H1 (cell line): Measurements from ENCODE around the gene UBXN11. TPM values are rescaled to one million over a fixed set of nuclear protein-coding genes. Genes with fewer than 3 reads are reported as not detected.

ENCODE experiments used
- CTCF ChIA-PET: fragments of 300-600 bp; sonication (Branson Sonifier 250); formaldehyde crosslinking; loops from one replicate; lab custom pipeline; 2021; ENCODE audit not compliant: partially characterized antibody; lab: Charles Lee
- POLR2A ChIA-PET: fragments of 300-600 bp; sonication (Branson Sonifier 250); formaldehyde crosslinking; loops from one replicate; lab custom pipeline; 2021; ENCODE audit warnings: inconsistent platforms; ENCODE audit not compliant: partially characterized antibody; lab: Charles Lee
- DNase-seq, 2 experiments: peaks; one replicate each; pipeline versions ENCODE4 v3.0.0 to v3.0.0-alpha.2; 2010 to 2022; ENCODE audit warnings: low spot score in 2 of 2, low read depth in 1 of 2, mixed read lengths in 1 of 2
- FAIRE-seq: peaks from 2 replicates; lab custom pipeline; 2011; peaks lifted over from hg19 to GRCh38; lab: Jason Lieb, UNC
- H2AFZ ChIP-seq: 2 replicates; pipeline ENCODE4 v1.8.1; 2012; ENCODE audit warnings: low read length, inconsistent platforms
- H2AK5ac ChIP-seq: 2 replicates; pipeline ENCODE4 v1.6.1; 2013; ENCODE audit warnings: low read depth, low read length
- H2BK120ac ChIP-seq: replicated peaks from 2 replicates; pipeline ENCODE3; 2013; ENCODE audit warnings: low read depth, low read length, inconsistent platforms
- H2BK12ac ChIP-seq: 2 replicates; pipeline ENCODE4 v1.6.1; 2013; ENCODE audit warnings: low read depth, low read length
- H2BK15ac ChIP-seq: 2 replicates; pipeline ENCODE4 v1.6.1; 2013; ENCODE audit warnings: low read length
- H2BK20ac ChIP-seq: 2 replicates; pipeline ENCODE4 v1.6.1; 2013; ENCODE audit warnings: low read length
- H2BK5ac ChIP-seq: 2 replicates; pipeline ENCODE4 v1.6.1; 2013; ENCODE audit warnings: low read depth, low read length
- H3K14ac ChIP-seq: 2 replicates; pipeline ENCODE4 v1.6.1; 2013; ENCODE audit warnings: inconsistent platforms; ENCODE audit not compliant: insufficient read length
- H3K18ac ChIP-seq: 2 replicates; pipeline ENCODE4 v1.6.1; 2013; ENCODE audit warnings: low read length; ENCODE audit errors: extremely low read depth
- H3K23ac ChIP-seq: 2 replicates; pipeline ENCODE4 v1.6.1; 2013; ENCODE audit warnings: inconsistent platforms; ENCODE audit not compliant: insufficient read length
- H3K23me2 ChIP-seq: 2 replicates; pipeline ENCODE4 v1.6.1; 2013; ENCODE audit warnings: low read depth, low read length
- H3K27ac ChIP-seq: 2 replicates; pipeline ENCODE4 v1.6.1; 2011; ENCODE audit warnings: low read depth, low read length, inconsistent platforms
- H3K27me3 ChIP-seq, 4 experiments: replicated peaks in 1 of 4; 1 replicate in 1 of 4; 2 replicates in 3 of 4; pipeline versions ENCODE4 v1.6.1 to v1.8.1; 2011 to 2013; ENCODE audit warnings: low read length in 3 of 4, mild to moderate bottlenecking in 3 of 4, inconsistent platforms in 2 of 4, mixed read lengths in 2 of 4, moderate library complexity in 1 of 4; ENCODE audit not compliant: control insufficient read depth in 3 of 4, insufficient read depth in 3 of 4; ENCODE audit errors: extremely low read depth in 1 of 4
- H3K36me3 ChIP-seq, 4 experiments: 2 replicates each; pipeline versions ENCODE4 v1.6.1 to v1.8.1; 2011 to 2013; ENCODE audit warnings: mild to moderate bottlenecking in 4 of 4, low read length in 3 of 4, moderate library complexity in 2 of 4, control low read depth in 1 of 4, inconsistent platforms in 1 of 4; ENCODE audit not compliant: insufficient read depth in 4 of 4, control insufficient read depth in 2 of 4
- H3K4ac ChIP-seq: replicated peaks from 2 replicates; pipeline ENCODE3; 2013; ENCODE audit warnings: low read length, low read depth, mixed read lengths, inconsistent platforms; ENCODE audit not compliant: insufficient read length
- H3K4me1 ChIP-seq, 4 experiments: replicated peaks in 1 of 4; 1 replicate in 1 of 4; 2 replicates in 3 of 4; pipeline versions ENCODE4 v1.6.1 to v1.8.1; 2011 to 2013; ENCODE audit warnings: low read length in 3 of 4, inconsistent platforms in 2 of 4, mixed read lengths in 1 of 4; ENCODE audit not compliant: insufficient read depth in 4 of 4, control insufficient read depth in 3 of 4
- H3K4me2 ChIP-seq, 2 experiments: 2 replicates each; pipeline versions ENCODE4 v1.6.1 to v1.8.1; 2011 to 2013; ENCODE audit warnings: low read depth in 2 of 2, low read length in 2 of 2, control low read depth in 1 of 2, inconsistent platforms in 1 of 2, mild to moderate bottlenecking in 1 of 2; ENCODE audit not compliant: insufficient read depth in 1 of 2
- H3K4me3 ChIP-seq, 4 experiments: fragments of 200-600, 300-600 bp in 1 of 4; sonication (generic), shearing (Covaris generic), sonication (Bioruptor Twin) in 1 of 4; 2 replicates each; pipeline versions ENCODE4 v1.5.1 to v1.8.1; 2011 to 2016; ENCODE audit warnings: low read length in 4 of 4, low read depth in 3 of 4, control low read depth in 2 of 4, inconsistent platforms in 2 of 4, mild to moderate bottlenecking in 2 of 4, mixed read lengths in 1 of 4, moderate library complexity in 1 of 4; ENCODE audit not compliant: insufficient read depth in 2 of 4; ENCODE audit errors: extremely low read depth in 1 of 4
- H3K56ac ChIP-seq: replicated peaks from 2 replicates; pipeline ENCODE3; 2013; ENCODE audit warnings: low read depth, mild to moderate bottlenecking, mixed read lengths, low read length, inconsistent platforms; ENCODE audit not compliant: insufficient read length
- H3K79me1 ChIP-seq: 2 replicates; pipeline ENCODE4 v1.6.1; 2013; ENCODE audit warnings: low read depth, low read length, control low read depth
- H3K79me2 ChIP-seq, 2 experiments: 2 replicates each; pipeline versions ENCODE4 v1.6.1 to v1.8.1; 2012 to 2013; ENCODE audit warnings: low read length in 2 of 2, mild to moderate bottlenecking in 2 of 2, inconsistent platforms in 1 of 2; ENCODE audit not compliant: insufficient read depth in 2 of 2, control insufficient read depth in 1 of 2
- H3K9ac ChIP-seq, 4 experiments: replicated peaks in 1 of 4; 1 replicate in 1 of 4; 2 replicates in 3 of 4; pipeline versions ENCODE4 v1.6.1 to v1.8.1; 2011 to 2013; ENCODE audit warnings: low read depth in 3 of 4, low read length in 3 of 4, control low read depth in 2 of 4, mild to moderate bottlenecking in 2 of 4, moderate library complexity in 2 of 4, inconsistent platforms in 1 of 4; ENCODE audit errors: extremely low read depth in 1 of 4
- H3K9me3 ChIP-seq, 2 experiments: 2 replicates each; pipeline versions ENCODE4 v1.6.1 to v1.8.1; 2012 to 2013; ENCODE audit warnings: mild to moderate bottlenecking in 2 of 2, moderate library complexity in 2 of 2, control low read depth in 1 of 2, inconsistent platforms in 1 of 2, low read depth in 1 of 2, low read length in 1 of 2, mixed read lengths in 1 of 2; ENCODE audit not compliant: insufficient read depth in 2 of 2
- H4K20me1 ChIP-seq, 2 experiments: replicated peaks in 1 of 2; 2 replicates each; pipeline versions ENCODE3 to v1.8.1; 2011 to 2013; ENCODE audit warnings: inconsistent platforms in 2 of 2, low read length in 2 of 2, mild to moderate bottlenecking in 1 of 2; ENCODE audit not compliant: insufficient read depth in 2 of 2, control insufficient read depth in 1 of 2
- H4K5ac ChIP-seq: 2 replicates; pipeline ENCODE4 v1.6.1; 2013; ENCODE audit warnings: low read length, low read depth, mixed read lengths, inconsistent platforms; ENCODE audit not compliant: insufficient read length
- H4K8ac ChIP-seq: 2 replicates; pipeline ENCODE4 v1.8.0; 2013; ENCODE audit warnings: mild to moderate bottlenecking, moderate library complexity, low read length, inconsistent platforms; ENCODE audit not compliant: insufficient read depth; ENCODE audit errors: extremely low read depth
- H4K91ac ChIP-seq: replicated peaks from 2 replicates; pipeline ENCODE3; 2013; ENCODE audit warnings: low read length, mixed read lengths, inconsistent platforms; ENCODE audit not compliant: insufficient read length
- EP300 ChIP-seq, 2 experiments: IDR thresholded peaks; 1 replicate in 1 of 2; 2 replicates in 1 of 2; pipeline ENCODE4 v1.6.1; 2011 to 2012; ENCODE audit warnings: low read depth in 2 of 2, low read length in 2 of 2, mild to moderate bottlenecking in 2 of 2, borderline replicate concordance in 1 of 2, inconsistent platforms in 1 of 2, moderate library complexity in 1 of 2
- POU5F1 ChIP-seq: IDR thresholded peaks from 2 replicates; pipeline ENCODE4 v1.6.1; 2011; ENCODE audit warnings: low read depth, mild to moderate bottlenecking, low read length, moderate library complexity
- WGBS, 2 experiments: shearing (Covaris generic) in 1 of 2; methylation state at CpG; one replicate each; pipeline versions ENCODE4 v1.1.6 to v1.1.7; 2013 to 2015; ENCODE audit warnings: low lambda C conversion rate in 2 of 2, mixed read lengths in 2 of 2, inconsistent platforms in 1 of 2, low coverage in 1 of 2, missing lambda C conversion rate in 1 of 2; ENCODE audit not compliant: insufficient replicate concordance in 2 of 2, insufficient coverage in 1 of 2, insufficient read length in 1 of 2; ENCODE audit errors: extremely low coverage in 1 of 2, missing lambda C conversion rate in 1 of 2; 5-methylcytosine and 5-hydroxymethylcytosine counted together
- polyA plus RNA-seq, 7 experiments: library from polyadenylated mRNA; depleted of rRNA in 3 of 7; stranded (reverse) in 5 of 7; unstranded in 2 of 7; fragments of >200 nt in 5 of 7; fragments of 200-250 nt in 2 of 7; gene quantifications; 1 replicate in 5 of 7; 2 replicates in 1 of 7; 4 replicates in 1 of 7; pipeline versions ENCODE4 v1.2.1 to v1.2.3, GENCODE V29; 2011 to 2013; ENCODE audit warnings: missing spikeins in 2 of 7, mixed read lengths in 2 of 7
- total RNA-seq: library from RNA; stranded (reverse); fragmentation: NEBNext Ultra II Directional; extraction: Animal tissue kit (Norgen Biotek cat#: 25700); gene quantifications from 2 replicates; pipeline ENCODE4 v1.2.1, GENCODE V29; 2021
- TF ChIP-seq, protein P1 (sequence below): IDR thresholded peaks from 2 replicates; pipeline ENCODE4 v1.6.1; 2011; ENCODE audit warnings: low read length, improper control_type of control experiment
- TF ChIP-seq, protein P2 (sequence below): IDR thresholded peaks from 2 replicates; pipeline ENCODE4 v1.6.1; 2012; ENCODE audit warnings: low read length, inconsistent platforms

Gene UBXN11
- total and polyA plus RNA-seq, 2 of the 8 experiments (the other 6 are each of a cell fraction or from before 2014, with no cell fraction given) = 6.3 to 10.4 TPM

DNA sequence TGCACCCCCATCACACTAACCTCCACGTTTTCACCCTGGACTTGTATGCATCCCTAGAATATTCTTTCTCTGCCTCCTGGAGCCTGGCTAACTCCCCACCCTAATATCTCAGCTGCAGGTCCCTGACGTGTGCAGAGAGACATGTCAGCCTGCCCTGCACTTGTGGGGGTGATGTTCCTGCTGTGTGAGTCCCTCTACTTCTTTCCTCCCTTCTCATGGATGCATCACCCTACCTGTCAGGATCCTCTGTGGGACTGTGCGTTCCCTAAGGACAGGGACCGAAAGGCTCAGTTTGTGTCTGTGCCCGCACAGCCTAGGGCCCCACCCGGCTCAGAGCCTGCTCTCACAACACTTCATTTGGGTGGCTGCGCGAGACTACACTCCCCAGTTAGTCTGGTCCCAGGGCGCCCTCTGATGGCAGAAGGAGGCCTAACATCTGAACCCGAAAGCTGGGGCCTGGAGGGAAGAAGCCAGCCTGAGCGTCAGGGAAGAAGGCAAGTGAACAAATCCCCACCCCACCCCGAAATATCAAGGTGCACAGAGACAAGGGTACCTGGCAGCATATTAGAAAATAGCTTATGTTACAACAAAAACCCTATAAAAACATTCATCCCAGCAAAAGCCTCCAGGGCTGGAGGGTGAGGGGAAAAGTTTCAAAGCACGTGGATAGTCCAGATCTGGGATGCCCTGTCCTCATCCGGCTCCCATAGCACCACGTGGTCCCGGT, 15.0 kb upstream of the UBXN11 start:
- no peak overlapping the region for H2AFZ ChIP-seq
- H3K9me3 ChIP-seq = no peaks in the 10 kb centered on the region
- H3K9ac ChIP-seq = no peak overlapping the region
- H2BK12ac ChIP-seq = no peak overlapping the region
- no peak overlapping the region for H3K18ac ChIP-seq
- no peak overlapping the region for H2BK5ac ChIP-seq
- H2AK5ac ChIP-seq = no peak overlapping the region
- no peak overlapping the region for H2BK15ac ChIP-seq
- no peak overlapping the region for H2BK20ac ChIP-seq
- H3K14ac ChIP-seq = no peak overlapping the region
- H3K4me3 ChIP-seq = no peak overlapping the region
- ChIA-PET POLR2A (interaction anchor here (0.6 to 5.0 kb wide), 12 partner anchors 9 to 149 kb away, joined by 3 to 27 read pairs (median 3); partner anchors contain the start of gene SH3BGRL3), CTCF (interaction anchor here (0.6 to 57.0 kb wide), 31 partner anchors 9 to 219 kb away, joined by 3 to 1530 read pairs (median 5); partner anchors contain the start of genes CRYBG2, SH3BGRL3 and UBXN11)
- no peaks in the 10 kb centered on the region for H3K79me2 ChIP-seq
- no peak overlapping the region for H3K27ac ChIP-seq
- FAIRE-seq (peak; percentile 92), DNase-seq (peak; percentile 64 to 100)
- H4K8ac ChIP-seq = no peak overlapping the region
- no peak overlapping the region for H2BK120ac ChIP-seq
- H3K79me1 ChIP-seq = no peaks in the 10 kb centered on the region
- H3K4ac ChIP-seq = no peak overlapping the region
- H3K36me3 ChIP-seq = peaks cover 7 to 22% (median 18%) of the 10 kb centered on the region in 4 experiments; a peak in 7 of 8 replicates
- H4K91ac ChIP-seq = no peak overlapping the region
- H3K23ac ChIP-seq = no peak overlapping the region
- peaks cover 0 to 2% of the 10 kb centered on the region in 2 experiments for H4K20me1 ChIP-seq
- 52% methylated on average over 16 of the region's 16 CpGs; no CpG with 5 or more reads in 1 of the 2 experiments for WGBS, 2 experiments
- no peak overlapping the region for H3K4me2 ChIP-seq
- no peak overlapping the region for H3K56ac ChIP-seq
- H3K23me2 ChIP-seq = no peaks in the 10 kb centered on the region
- no peaks in the 10 kb centered on the region for H3K27me3 ChIP-seq
- H3K4me1 ChIP-seq = peaks cover 4 to 8% (median 6%) of the 10 kb centered on the region in 4 experiments
- H4K5ac ChIP-seq = no peak overlapping the region
- TF ChIP-seq, protein P1, sequence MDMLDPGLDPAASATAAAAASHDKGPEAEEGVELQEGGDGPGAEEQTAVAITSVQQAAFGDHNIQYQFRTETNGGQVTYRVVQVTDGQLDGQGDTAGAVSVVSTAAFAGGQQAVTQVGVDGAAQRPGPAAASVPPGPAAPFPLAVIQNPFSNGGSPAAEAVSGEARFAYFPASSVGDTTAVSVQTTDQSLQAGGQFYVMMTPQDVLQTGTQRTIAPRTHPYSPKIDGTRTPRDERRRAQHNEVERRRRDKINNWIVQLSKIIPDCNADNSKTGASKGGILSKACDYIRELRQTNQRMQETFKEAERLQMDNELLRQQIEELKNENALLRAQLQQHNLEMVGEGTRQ = no peak
- TF ChIP-seq POU5F1 (no peak), EP300 (IDR thresholded peaks at IDR 0.05; ENCODE audit: borderline replicate concordance in 1 of 2, low read depth in 2 of 2, low read length in 2 of 2) (no peak)
- TF ChIP-seq, protein P2, sequence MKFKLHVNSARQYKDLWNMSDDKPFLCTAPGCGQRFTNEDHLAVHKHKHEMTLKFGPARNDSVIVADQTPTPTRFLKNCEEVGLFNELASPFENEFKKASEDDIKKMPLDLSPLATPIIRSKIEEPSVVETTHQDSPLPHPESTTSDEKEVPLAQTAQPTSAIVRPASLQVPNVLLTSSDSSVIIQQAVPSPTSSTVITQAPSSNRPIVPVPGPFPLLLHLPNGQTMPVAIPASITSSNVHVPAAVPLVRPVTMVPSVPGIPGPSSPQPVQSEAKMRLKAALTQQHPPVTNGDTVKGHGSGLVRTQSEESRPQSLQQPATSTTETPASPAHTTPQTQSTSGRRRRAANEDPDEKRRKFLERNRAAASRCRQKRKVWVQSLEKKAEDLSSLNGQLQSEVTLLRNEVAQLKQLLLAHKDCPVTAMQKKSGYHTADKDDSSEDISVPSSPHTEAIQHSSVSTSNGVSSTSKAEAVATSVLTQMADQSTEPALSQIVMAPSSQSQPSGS = no peak
